ENCODE results near the gene ZFAND2B.

DNA sequence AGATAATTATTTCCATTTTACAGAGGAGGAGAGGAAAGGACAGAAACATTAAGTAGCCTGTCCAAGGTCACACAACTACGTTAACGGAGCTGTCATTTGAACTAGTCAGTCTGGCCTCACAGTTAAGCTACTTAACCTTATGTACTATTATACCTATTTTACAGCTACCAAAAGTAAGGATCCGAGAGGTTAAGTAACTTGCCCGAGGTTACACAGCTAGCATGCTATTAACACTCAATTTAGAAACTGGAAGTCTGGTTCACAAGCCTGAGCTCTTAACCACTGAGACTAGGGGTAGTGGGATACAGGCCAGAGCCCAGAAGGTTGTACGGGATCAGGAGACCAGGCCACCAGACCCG is 38.2 kb downstream of the ZFAND2B start:
- TF ChIP-seq, protein P1, sequence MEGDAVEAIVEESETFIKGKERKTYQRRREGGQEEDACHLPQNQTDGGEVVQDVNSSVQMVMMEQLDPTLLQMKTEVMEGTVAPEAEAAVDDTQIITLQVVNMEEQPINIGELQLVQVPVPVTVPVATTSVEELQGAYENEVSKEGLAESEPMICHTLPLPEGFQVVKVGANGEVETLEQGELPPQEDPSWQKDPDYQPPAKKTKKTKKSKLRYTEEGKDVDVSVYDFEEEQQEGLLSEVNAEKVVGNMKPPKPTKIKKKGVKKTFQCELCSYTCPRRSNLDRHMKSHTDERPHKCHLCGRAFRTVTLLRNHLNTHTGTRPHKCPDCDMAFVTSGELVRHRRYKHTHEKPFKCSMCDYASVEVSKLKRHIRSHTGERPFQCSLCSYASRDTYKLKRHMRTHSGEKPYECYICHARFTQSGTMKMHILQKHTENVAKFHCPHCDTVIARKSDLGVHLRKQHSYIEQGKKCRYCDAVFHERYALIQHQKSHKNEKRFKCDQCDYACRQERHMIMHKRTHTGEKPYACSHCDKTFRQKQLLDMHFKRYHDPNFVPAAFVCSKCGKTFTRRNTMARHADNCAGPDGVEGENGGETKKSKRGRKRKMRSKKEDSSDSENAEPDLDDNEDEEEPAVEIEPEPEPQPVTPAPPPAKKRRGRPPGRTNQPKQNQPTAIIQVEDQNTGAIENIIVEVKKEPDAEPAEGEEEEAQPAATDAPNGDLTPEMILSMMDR (IDR thresholded peaks at IDR 0.05) = no peak
- no peak for TF ChIP-seq POLR2A (IDR thresholded peaks at IDR 0.05)
